SU-DHL-6 (cell line): ENCODE measurements around the gene ODF2.

Experiments used
- EZH2phosphoT487 ChIP-seq: fragments of 200-600 bp; sonication (generic), shearing (Covaris generic); conservative IDR thresholded peaks from 2 replicates; pipeline ENCODE4 v1.6.1; 2018; ENCODE audit warnings: mild to moderate bottlenecking, antibody characterized with exemption, low read length, moderate library complexity, mixed read lengths
- TF ChIP-seq, protein P1 (sequence below): fragments of 200-600 bp; sonication (generic); IDR thresholded peaks from one replicate; pipeline ENCODE4 v1.5.1; 2017; ENCODE audit warnings: antibody characterized with exemption, mild to moderate bottlenecking, low read length, moderate library complexity; ENCODE audit not compliant: insufficient read depth, poor library complexity, severe bottlenecking

DNA sequence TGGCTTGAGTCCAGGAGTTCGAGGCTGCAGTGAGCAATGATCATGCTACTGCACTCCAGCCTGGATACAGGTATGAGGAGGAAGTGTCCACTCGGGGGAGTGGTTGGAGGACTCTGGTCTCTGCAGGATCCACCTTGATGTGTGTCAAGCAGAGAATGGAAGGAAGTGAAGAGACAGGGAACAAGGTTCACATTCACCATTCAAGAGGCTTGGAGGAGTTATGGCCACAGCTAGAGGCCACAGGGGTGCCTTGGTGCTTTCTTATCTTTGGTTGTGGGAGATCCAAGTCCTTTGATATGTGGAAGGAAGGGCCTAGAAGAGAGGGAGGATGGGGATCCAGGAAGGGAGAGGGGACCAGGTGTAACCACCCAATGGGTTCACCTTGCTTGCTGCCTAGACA is 40.5 kb upstream of the ODF2 start:
- TF ChIP-seq, protein P1, sequence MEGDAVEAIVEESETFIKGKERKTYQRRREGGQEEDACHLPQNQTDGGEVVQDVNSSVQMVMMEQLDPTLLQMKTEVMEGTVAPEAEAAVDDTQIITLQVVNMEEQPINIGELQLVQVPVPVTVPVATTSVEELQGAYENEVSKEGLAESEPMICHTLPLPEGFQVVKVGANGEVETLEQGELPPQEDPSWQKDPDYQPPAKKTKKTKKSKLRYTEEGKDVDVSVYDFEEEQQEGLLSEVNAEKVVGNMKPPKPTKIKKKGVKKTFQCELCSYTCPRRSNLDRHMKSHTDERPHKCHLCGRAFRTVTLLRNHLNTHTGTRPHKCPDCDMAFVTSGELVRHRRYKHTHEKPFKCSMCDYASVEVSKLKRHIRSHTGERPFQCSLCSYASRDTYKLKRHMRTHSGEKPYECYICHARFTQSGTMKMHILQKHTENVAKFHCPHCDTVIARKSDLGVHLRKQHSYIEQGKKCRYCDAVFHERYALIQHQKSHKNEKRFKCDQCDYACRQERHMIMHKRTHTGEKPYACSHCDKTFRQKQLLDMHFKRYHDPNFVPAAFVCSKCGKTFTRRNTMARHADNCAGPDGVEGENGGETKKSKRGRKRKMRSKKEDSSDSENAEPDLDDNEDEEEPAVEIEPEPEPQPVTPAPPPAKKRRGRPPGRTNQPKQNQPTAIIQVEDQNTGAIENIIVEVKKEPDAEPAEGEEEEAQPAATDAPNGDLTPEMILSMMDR: no peak
- no peak for TF ChIP-seq EZH2phosphoT487
